Tongue (tissue), 2 donors: ENCODE measurements around the gene ZNF841. TPM values are rescaled to one million over a fixed set of nuclear protein-coding genes. Genes with fewer than 3 reads are reported as not detected.
"Not testable (repeated sequence)": the region's sequence is repeated elsewhere in the genome, so short reads cannot be mapped to it uniquely, and the experiment has no call there.

ENCODE experiments used
- DNase-seq: peaks from one replicate; pipeline ENCODE4 v3.0.0-alpha.2; 2015
- total RNA-seq: library from RNA; depleted of rRNA; stranded (reverse); fragments of >200 nt; gene quantifications from one replicate; pipeline ENCODE4 v1.2.3, GENCODE V29; 2014

The ZNF841 gene
- total RNA-seq = 26.3 TPM

DNA sequence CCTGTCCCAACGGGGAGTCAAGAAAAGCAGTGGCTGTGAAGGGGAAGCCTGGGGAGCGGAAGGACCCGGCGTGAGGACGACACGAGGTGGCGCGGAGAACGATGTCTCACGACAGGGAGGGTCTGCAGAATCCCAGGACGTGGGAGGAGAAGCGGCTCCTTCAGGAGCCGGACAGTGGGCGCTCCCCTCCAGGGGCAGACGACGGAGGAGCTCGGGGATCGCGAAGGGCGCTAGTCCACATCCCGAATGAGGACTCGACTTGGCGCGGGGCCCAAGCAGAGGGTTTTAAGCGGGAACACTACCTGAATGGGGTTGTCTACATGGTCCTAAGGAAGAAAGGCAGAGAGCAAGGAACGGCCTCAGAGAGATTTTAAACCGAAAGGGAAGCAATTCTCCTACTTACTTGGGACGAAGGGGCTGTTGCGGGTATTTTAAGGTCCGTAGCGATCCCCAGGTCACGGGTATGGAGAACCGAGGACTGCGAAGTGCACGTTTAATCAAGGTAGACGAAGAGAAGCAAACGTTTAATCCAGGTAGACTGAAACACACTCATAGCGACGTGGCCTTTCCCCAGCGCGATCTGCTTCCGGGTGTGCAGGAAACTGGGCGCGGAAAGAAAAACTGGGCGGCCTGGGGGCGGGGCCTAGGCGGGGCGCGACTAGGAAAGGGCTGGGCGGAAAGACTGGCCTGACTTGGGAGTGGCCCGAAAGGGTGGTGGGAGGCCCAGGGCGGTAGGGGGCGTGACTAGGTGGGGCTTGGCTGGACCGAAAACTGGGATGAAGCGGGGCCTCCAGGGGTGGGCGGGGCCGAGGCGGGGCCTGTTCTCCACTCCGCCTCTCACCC is at the start of gene ZNF841:
ZNF841 (minus strand) TSS at position 594 of the 843 bp plus-strand sequence. CDS start 10,964 bp downstream, outside the sequence.
- peak; percentile 96 for DNase-seq

- DNase-seq = no peak
Measured at GRCh38 chr19:52142001-52142595, 46.5 kb upstream of the ZNF841 start.

DNA sequence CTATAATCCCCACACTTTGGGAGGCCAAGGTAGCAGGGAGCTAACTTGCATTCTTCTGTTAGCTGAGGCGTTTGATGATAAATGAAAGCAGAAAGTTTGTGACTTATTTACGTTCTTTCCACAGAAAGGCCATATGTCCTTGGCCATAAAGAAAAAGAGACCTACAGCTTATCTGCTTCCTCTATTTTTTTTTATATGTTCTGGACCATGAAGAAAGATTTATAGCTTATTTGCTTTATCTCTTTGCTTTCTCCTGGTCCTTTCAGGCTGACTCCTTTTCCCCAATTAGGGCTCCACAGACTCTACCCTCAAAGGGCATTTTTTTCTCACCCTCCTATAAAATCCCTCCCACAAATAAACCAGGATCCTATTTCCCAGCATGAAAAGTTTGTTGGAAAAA is 45.6 kb upstream of the ZNF841 start:
- DNase-seq = no peak

DNA sequence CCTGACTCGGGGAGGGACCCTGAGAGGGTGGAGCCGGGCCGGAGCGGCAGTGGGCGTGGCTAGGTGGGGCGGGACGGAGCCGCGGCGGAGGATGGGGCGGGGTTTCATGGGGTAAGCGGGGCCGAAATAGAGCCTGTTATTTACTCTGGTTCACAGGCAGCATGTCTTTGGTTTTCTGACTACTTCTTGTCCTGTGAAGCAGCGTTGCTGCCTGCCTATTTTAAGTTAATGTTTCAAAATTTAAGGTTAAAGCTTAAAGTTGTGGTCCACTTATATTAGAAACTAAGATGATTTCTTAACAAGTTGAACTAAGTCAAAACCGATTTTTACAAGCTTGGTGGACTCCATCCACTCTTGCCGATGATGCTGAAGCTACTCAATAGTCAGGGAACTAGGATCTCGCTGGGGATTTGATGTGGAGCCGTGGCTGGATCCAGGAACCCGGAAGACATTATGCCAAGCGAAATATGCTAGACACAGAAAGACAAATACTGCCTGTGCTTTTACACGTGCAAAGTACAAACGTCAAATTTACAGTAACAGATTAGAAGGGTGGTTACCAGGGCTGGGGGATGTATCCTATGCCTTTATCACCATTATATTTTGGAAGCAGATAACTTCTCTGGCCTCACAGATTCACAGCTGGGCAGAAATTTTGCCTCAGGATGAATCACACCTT is 44.6 kb upstream of the ZNF841 start:
- no peak for DNase-seq

DNA sequence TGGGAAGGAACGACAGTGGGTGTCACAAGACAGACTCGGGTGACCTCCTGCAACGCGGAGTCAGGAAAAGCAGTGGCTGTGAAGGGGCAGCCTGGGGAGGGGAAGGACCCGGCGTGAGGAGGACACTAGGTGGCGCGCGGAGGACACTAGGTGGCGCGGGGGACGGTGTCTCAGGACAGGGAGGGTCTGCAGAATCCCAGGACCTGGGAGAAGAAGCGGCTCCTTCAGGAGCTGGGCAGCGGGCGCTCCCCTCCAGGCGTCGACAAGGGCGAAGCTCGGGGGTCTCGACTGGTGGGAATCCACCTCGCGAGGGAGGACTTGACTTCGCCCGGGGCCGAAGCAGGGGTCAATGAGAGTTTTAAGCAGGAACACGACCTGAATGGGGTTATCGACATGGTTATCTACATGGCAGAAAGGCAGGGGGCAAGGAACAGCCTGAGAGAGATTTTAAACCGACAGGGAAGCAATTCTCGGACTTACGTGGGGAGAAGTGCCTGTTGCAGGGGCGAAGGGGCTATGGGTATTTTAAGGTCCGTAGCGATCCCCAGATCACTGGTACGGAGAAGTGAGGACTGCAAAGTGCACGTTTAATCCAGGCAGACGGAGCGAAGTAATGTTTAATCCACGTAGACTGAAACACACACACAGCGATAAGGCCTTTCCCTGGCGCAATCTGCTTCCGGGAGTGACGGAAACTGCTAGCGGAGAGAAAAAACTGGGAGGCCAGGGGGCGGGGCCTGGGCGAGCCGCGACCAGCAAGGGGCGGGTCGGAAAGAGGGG is 43.9 kb upstream of the ZNF841 start, which contains the start of gene ZNF616:
ZNF616 (minus strand) TSS at position 687 of the 780 bp plus-strand sequence. CDS start 9,426 bp downstream, outside the sequence.
- peak; percentile 98 for DNase-seq

DNA sequence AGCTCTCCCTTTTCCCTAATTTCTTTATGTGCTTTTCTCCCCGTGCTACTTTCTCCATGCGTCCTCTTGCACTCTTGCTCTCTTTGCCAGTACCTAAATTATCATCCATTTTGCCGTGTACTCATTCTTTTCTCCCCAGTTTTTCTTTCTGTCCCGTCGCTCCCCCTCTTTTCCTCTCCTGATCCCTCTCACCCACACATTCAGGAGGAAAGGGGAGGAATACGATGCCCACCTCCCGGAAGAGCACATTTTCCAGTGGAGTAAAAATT is 43.4 kb upstream of the ZNF841 start:
- DNase-seq = no peak

DNA sequence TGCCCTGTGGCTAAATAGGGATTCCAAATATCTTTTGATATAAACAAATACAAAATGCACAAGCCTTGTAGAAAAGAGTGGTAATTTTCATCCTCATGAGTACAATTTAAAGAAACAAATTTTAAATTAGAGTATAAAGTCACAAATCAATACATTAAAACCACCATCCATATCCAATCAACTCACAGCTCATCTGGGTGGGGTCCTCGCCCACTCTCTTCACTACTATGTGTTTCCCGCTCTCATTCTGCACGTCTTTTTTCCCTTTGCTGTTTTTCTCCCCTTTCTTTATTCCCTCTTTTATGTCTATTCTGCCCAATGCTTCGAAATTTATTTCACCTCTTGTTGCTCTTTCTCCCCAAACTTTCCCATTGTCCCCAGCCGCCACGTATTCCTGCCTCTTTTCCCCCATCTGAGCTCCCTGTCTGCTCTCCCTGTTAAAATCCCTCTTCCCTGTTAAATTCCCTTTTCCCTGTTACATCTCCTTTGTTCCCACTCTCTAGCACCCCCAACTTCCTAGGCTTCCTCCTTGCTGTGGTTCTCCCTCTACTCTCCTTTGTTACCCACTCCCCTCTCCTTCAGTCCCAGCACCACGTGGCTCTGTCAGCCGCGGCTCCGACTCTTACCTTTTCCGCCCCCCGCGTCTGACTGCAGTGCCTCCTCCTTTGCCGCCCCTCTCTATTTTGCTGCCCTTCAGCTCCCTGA is 42.9 kb upstream of the ZNF841 start:
- DNase-seq = peak; percentile 66

DNA sequence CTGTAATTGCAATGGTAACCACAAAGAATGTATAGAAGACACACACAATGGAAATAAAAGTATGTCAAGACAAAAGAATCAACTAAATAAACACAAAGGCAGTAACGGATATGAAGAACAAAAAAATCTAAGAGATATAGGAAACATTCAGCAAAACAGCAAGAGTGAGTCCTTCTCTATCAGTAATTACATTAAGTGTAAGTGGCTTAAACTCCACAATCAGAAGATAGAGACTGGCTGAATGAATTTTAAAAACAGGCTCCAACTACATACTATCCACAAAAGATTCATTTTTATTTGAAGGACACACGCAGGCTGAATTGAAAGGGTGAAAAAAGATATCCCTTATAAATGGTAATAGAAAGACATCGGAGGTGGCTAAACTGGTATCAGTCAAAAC is 24.7 kb upstream of the ZNF841 start:
- no peak for DNase-seq

DNA sequence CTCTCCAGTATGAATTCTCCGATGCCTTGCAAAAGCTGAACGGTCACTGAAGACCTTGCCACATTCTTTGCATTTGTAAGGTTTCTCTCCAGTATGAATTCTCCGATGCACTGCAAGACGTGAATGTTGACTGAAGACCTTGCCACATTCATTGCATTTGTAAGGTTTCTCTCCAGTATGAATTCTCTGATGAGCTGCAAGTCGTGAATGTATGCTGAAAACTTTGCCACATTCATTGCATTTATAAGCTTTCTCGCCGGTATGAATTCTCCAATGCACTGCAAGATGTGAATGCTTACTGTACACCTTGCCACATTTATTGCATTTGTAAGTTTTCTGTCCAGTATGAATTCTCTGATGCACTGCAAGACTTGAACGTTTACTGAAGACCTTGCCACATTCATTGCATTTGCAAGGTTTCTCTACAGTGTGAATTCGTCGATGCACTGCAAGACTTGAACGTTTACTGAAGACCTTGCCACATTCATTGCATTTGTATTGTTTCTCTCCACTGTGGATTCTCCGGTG is 20.0 kb upstream of the ZNF841 start:
- DNase-seq = no peak

DNA sequence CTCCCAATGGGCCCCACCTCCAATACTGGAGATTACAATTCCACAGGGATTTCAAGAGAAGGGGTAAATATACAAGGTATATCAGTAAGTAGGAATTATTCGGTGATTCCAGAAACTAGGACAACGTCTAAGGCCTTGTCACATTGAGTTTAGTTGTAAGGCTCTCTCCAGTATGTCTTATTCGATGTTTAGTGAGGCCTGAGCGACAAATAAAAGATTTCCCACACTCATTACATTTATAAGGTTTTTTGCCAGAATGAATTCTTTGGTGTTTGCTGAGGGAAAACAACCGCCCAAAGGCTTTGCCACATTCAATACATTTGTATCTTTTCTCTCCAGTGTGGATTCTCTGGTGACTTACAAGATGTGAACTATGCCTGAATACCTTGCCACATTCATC is 19.1 kb upstream of the ZNF841 start:
- no peak for DNase-seq

GRCh38 chr19:52112624-52113023 is 17.1 kb upstream of the ZNF841 start:
- DNase-seq = no peak

- no peak for DNase-seq
Measured at GRCh38 chr19:52110780-52111179, 15.2 kb upstream of the ZNF841 start.

GRCh38 chr19:52102782-52103181 is 7.2 kb upstream of the ZNF841 start:
- no peak for DNase-seq

DNA sequence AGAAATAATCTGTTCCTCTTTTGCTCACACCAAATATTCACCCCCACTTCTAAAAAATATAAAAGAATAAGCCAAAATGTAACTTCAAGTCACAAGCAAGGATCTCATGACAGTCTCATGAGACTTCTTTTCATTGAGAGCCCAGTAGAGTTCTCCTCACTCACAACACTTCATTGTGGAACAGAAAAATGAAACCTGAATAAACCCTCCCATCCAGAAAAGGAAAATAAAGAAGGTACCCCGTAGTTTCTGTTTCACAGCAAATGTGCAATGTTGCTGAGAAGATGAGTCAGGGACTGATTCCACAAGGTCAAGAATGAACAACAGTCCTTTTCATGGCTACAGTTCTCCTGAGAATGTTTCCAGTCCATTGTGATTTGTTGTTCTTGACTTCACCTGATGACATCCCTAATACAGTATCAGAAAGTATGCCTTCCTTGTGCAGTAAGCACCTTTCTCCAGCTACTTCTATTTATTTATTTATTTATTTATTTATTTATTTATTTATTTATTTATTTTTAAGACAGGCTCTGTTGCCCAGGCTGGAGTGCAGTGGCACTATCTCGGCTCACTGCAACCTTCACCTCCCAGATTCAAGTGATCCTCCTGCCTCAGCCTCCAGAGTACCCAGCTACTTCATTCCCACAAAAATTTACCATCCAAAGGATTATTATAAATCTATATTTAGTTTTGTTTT is 6.4 kb upstream of the ZNF841 start:
- no peak for DNase-seq

DNA sequence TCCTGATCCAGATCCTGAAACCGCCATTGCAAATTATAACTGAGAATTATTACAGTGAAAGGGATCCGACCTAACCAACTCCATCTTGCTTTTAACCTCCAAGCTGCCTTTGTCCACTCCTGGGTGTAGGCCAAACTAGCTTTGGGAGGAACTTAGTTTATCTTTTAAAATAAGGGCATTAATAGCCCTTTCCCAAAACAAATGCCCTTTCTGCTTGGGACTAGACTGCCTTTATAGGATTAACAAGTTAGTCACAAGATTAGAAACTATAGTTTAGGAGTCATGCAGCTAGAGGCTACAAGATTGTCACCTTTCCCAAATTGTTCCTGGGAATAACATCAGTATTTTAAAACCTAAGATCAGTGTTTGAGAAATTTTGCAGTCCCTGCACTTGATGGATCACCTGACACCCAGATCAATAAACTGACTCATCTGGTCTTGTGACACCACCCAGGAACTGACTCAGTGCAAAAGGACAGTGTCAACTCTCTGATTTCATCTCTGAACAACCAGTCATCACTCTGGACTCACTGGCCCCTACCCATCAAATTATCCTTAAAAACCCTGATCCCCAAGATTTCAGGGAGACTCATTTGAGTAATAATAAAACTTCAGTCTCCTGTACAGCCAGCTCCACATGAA is 4.1 kb upstream of the ZNF841 start:
- no peak for DNase-seq

DNA sequence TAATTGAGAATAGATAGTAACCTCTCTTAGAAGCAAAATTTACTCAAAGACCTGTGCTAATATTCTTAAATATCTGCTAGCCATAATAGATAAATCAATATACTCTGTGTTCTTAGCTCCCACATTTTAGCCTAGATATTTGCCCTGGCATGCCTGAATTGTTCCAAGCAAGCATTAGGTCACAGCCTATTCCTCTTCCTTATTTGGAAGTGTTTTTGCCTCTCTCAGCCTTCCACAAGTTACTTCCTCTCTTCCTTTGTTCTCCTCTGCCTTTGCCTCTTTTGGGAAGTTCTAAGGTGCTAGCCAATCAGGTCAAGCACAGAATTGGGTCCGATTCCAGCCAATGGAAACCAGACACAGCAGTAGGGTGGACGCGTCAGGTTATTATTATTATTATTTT is 851 bp upstream of the ZNF841 start:
- DNase-seq = not testable (repeated sequence)

DNA sequence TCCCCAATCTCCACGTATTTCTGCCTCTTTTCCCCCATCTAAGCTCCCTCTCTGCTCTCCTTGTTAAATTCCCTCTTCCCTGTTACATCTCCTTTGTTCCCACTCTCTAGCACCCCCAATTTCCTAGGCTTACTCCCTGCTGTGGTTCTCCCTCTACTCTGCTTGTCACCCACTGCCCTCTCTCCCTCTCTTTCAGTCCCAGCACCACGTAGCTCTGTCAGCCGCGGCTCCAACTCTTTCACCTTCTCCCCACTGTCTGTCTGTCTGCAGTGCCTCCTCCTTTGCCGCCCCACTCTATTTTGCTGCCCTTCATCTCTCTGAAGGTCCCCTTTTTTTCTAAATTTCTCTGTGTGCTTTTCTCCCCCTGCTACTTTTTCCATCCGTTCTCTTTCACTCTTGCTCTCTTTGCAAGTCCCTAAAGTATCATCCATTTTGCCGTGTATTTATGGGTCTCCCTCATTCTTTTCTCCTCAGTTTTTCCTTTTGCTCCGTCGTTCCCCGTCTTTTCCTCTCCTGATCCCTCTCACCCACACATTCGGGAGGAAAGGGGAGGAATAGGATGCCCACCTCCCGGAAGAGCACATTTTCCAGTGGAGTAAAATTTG is 937 bp downstream of the ZNF841 start:
- DNase-seq = peak; percentile 8

GRCh38 chr19:52086481-52086880 is 9.1 kb downstream of the ZNF841 start:
- DNase-seq = no peak

- DNase-seq = no peak
Measured at GRCh38 chr19:52070496-52070895, 25.1 kb downstream of the ZNF841 start.

DNA sequence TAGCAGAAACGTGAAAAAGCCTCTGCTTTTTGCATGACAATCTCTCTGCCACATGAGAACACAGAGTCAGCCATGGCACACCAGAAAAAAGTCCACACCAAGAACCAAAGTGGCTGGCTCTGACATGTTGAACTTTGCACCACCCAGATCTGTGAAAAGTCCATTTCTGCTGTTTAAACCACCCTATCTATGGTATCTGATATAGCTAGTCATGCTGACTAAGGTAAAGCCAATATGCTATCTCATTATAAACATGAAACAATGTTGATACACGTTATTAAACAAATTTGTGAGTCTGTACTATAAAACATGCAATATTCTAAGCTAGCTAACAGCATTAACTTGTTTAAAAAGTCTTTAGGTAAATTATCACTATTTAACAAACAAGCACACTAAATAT is 25.9 kb downstream of the ZNF841 start:
- DNase-seq = no peak
